ENCODE data around the gene PIM1.
"Not testable (repeated sequence)": the region's sequence is repeated elsewhere in the genome, so short reads cannot be mapped to it uniquely, and the experiment has no call there.

The PIM1 gene

GRCh38 chr6:37171970-37172812 lies 2.2 kb downstream of the PIM1 start:
- peak; percentile 68 for DNase-seq

- DNase-seq = no peak
Observed at GRCh38 chr6:37172912-37173492, 3.0 kb downstream of the PIM1 start.

GRCh38 chr6:37173493-37174195 lies 3.7 kb downstream of the PIM1 start:
- DNase-seq = no peak

GRCh38 chr6:37174196-37174514 lies 4.2 kb downstream of the PIM1 start:
- no peak for DNase-seq

GRCh38 chr6:37174515-37175331 lies 4.8 kb downstream of the PIM1 start:
- no peak for DNase-seq

- DNase-seq = no peak
Observed at GRCh38 chr6:37175332-37176267, 5.6 kb downstream of the PIM1 start.

- DNase-seq = no peak
Observed at GRCh38 chr6:37176268-37177076, 6.5 kb downstream of the PIM1 start.

GRCh38 chr6:37177077-37177934 lies 7.4 kb downstream of the PIM1 start:
- no peak for DNase-seq

GRCh38 chr6:37177935-37178517 lies 8.1 kb downstream of the PIM1 start:
- no peak for DNase-seq

GRCh38 chr6:37180075-37180474 lies 10.1 kb downstream of the PIM1 start:
- no peak for DNase-seq

- not testable (repeated sequence) for DNase-seq
Observed at GRCh38 chr6:37180610-37181009, 10.7 kb downstream of the PIM1 start.

GRCh38 chr6:37182736-37183590 lies 13.0 kb downstream of the PIM1 start:
- DNase-seq = no peak

GRCh38 chr6:37185949-37186720 lies 16.2 kb downstream of the PIM1 start:
- not testable (repeated sequence) for DNase-seq

GRCh38 chr6:37187321-37188022 lies 17.5 kb downstream of the PIM1 start:
- DNase-seq = no peak

- DNase-seq = no peak
Observed at GRCh38 chr6:37188962-37189510, 19.1 kb downstream of the PIM1 start.

- DNase-seq = no peak
Observed at GRCh38 chr6:37190159-37190535, 20.2 kb downstream of the PIM1 start.

GRCh38 chr6:37192666-37193065 lies 22.7 kb downstream of the PIM1 start:
- DNase-seq = no peak
